HG03469 (cell line): ENCODE results near the gene ITGA4.
A peak's percentile ranks its signal among the peaks of the same experiment; 100 is the strongest.
"Not testable (repeated sequence)": the region's sequence is repeated elsewhere in the genome, so short reads cannot be mapped to it uniquely, and the experiment has no call there.

Experiments used
- ATAC-seq: cut with Tn5 transposase; IDR thresholded peaks from one replicate; pipeline ENCODE4 v1.9.1; 2021; ENCODE audit warnings: mild to moderate bottlenecking, moderate library complexity, moderate number of reproducible peaks; ENCODE audit not compliant: unreplicated experiment

The ITGA4 gene

DNA sequence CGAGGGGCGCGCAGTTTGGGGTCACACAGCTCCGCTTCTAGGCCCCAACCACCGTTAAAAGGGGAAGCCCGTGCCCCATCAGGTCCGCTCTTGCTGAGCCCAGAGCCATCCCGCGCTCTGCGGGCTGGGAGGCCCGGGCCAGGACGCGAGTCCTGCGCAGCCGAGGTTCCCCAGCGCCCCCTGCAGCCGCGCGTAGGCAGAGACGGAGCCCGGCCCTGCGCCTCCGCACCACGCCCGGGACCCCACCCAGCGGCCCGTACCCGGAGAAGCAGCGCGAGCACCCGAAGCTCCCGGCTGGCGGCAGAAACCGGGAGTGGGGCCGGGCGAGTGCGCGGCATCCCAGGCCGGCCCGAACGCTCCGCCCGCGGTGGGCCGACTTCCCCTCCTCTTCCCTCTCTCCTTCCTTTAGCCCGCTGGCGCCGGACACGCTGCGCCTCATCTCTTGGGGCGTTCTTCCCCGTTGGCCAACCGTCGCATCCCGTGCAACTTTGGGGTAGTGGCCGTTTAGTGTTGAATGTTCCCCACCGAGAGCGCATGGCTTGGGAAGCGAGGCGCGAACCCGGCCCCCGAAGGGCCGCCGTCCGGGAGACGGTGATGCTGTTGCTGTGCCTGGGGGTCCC, at the start of gene ITGA4:
TSS of gene ITGA4 (plus strand) at position 266 of the 620 bp plus-strand sequence. CDS start at position 535, 269 bp downstream.
- ATAC-seq, result peak; percentile 47

- no peak for ATAC-seq
Measured at GRCh38 chr2:181408861-181409260, 48.3 kb upstream of the ITGA4 start.

- peak; percentile 91 for ATAC-seq
Measured at GRCh38 chr2:181411105-181411849, 45.9 kb upstream of the ITGA4 start.

- ATAC-seq, result no peak
Measured at GRCh38 chr2:181419129-181419855, 37.9 kb upstream of the ITGA4 start.

- ATAC-seq, result no peak
Measured at GRCh38 chr2:181420259-181421130, 36.7 kb upstream of the ITGA4 start.

DNA sequence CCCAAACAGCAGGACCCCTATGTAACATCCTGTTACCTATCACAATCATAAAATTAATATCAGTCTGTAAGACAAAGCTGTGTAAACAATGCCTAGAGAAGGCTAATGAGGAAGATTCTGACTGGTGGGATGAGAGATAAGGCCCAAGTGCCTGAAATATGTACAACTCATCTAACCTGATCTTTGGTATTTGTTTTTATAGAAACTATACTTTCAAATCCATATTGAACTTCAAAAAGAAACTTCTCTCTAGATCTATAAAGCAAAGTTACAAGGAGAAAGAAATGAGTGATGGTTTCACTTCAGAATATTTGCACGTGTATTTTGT, 36.1 kb upstream of the ITGA4 start:
- no peak for ATAC-seq

GRCh38 chr2:181421464-181421863, 35.7 kb upstream of the ITGA4 start:
- ATAC-seq, result no peak

DNA sequence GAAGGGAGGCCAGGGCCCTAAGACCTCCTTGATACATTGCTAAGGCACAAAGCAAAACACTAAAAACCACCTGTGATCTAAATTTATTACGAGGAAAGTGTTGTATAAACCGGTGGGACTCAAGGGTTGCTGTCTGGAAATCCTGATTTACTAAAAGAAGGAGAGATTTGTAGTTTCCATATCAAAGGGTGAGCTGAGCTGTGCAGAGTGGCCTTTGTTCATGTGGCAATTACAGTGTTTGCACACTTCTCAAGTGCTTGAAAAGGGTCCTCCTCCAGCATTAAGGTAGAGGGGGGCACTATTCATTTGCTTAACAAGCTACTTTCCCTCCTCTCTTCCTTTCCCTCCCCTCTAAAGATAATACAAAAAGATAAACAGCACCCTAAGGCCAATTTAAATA, 30.5 kb upstream of the ITGA4 start:
- ATAC-seq, result no peak

DNA sequence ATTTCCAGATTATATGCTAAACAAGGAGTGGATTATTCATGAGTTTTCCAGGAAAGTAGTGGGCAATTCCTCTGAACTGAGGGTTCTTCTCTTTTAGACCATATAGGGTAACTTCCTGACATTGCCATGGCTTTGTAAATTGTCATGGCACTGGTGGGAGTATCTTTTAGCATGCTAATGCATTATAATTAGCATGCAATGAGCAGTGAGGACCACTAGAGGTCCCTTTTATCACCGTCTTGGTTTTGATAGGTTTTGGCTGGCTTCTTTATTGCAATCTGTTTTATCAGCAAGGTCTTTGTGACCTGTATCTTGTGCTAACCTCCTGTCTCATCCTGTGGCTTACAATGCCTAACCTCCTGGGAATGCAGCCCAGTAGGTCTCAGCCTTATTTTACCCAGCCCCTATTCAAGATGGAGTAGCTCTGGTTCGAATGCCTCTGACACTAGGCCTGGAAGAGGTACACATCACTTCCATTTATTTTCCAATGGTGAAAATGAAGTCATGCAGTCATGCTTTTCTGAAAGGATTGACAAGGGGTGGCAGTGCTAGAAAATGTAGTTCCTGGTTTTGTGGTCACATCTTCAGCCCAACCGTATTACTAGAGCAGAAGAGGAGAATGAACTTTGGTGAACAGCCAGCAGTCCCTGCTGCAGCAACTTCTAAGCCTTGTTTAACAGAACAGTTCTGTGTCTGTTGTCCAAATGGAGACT, 26.6 kb upstream of the ITGA4 start:
- no peak for ATAC-seq

DNA sequence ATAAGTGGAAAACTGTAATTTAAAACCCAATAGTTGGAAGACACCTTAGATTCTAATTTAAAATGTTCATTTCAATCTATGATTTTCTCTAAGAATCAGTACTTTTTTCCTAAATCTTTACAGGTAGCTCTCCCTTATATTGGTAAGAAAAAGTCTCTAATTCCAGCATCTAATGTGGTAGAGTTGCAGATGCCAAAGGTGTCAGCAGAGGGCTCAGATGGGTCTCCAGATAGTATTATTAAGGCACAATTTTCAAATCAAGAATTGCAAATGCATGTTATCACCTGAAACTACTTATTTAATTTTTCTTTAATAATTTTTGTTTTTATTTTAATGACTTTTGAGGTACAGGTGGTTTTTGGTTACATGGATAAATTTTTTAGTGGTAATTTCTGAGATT, 25.5 kb upstream of the ITGA4 start:
- no peak for ATAC-seq

DNA sequence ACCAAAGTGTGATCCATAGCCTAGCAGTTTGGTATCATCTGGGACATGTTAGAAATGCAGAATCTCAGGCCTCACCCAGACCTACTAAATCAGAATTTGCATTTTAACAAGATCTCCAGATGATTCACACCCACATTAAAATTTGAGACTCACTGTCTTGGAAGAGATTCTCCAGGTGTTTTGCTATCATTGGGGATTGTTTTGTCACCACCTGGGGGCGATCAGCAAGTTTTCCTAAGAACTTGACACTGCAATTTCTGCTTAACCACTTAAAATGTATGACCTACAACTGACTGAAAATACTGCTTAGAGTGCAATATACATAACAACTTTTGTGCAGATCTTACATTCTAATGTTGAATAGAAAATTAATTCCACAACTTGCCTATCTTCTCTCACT, 18.9 kb upstream of the ITGA4 start:
- ATAC-seq, result no peak

GRCh38 chr2:181440344-181440743, 16.8 kb upstream of the ITGA4 start:
- ATAC-seq, result no peak

GRCh38 chr2:181440919-181441318, 16.3 kb upstream of the ITGA4 start:
- ATAC-seq, result no peak

DNA sequence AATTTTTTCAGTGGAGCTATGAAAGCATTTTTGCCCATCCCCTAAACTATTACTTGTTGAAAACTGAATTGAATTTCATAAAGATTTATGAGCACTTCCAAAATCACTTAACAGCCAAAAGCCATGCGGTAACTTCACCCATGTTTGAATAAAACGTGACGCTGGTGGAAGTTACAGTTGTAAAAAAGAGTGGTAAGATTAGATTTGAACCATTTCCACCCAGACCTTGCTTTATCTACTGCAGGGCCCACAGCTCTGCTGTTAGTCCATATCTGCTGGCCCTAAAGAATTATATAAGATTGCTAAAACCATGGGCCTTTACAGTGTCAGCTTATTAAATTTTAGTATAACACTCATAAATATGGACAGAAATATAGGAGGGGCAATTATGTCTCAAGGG, 15.5 kb upstream of the ITGA4 start:
- no peak for ATAC-seq

DNA sequence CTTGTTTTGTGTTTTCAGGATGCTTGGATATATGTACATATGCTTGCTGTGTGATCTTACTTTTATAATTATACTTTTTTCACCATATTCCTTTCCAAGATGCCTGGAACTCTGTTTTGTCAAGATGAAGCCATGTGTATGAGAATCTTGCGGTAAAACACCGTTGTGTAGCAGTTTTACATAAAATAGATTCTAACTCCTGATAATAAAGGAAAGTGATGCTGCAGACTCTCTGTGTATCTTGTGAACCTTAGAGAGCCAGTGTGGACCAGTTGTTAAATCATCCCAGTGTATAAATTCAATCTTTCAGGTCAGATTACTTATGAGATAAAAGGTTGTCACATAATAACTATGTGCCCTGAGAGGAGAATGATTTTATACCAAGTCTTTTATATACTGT, 12.5 kb upstream of the ITGA4 start:
- ATAC-seq, result no peak

- no peak for ATAC-seq
Measured at GRCh38 chr2:181446985-181447384, 10.2 kb upstream of the ITGA4 start.

DNA sequence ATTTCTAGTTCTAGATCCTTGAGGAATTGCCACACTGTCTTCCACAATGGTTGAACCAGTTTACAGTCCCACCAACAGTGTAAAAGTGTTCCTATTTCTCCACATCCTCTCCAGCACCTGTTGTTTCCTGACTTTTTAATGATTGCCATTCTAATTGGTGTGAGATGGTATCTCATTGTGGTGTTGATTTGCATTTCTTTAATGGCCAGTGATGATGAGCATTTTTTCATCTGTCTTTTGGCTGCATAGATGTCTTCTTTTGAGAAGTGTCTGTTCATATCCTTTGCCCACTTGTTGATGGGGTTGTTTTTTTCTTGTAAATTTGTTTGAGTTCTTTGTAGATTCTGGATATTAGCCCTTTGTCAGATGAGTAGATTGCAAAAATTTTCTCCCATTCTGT, 7.9 kb upstream of the ITGA4 start:
- not testable (repeated sequence) for ATAC-seq

- no peak for ATAC-seq
Measured at GRCh38 chr2:181454686-181455450, 2.3 kb upstream of the ITGA4 start.

DNA sequence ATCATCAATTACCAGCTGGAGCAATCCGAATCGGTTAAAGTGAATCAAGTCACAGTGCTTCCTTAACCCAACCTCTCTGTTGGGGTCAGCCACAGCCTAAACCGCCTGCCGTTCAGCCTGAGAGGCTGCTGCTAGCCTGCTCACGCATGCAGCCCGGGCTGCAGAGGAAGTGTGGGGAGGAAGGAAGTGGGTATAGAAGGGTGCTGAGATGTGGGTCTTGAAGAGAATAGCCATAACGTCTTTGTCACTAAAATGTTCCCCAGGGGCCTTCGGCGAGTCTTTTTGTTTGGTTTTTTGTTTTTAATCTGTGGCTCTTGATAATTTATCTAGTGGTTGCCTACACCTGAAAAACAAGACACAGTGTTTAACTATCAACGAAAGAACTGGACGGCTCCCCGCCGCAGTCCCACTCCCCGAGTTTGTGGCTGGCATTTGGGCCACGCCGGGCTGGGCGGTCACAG, 496 bp upstream of the ITGA4 start:
- ATAC-seq, result peak; percentile 73
